ENCODE results near the gene TMEM138. TPM values are rescaled to one million over a fixed set of nuclear protein-coding genes. Genes with fewer than 3 reads are reported as not detected.
A peak's percentile ranks its signal among the peaks of the same experiment; 100 is the strongest.

The TMEM138 gene
- total RNA-seq, 1 donor from 2014 or later, result 38.8 TPM

DNA sequence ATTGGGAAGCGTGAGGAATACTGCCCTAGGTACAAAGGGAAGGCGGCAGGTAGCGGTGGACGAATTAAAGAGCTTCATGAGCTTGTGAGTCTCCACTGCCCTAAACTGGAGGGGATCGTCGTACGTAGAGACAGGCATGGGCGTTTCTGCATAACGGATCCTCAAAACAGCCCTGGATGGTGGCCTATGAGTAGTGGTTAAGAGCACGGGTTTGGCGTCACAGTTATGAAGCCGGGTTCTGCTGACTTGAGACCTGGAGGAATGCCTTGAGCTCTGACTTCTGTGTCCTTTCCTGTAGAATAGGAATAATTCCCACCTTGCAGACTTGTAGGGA, 335 bp downstream of the TMEM138 start:
- Histone ChIP-seq H3K4me3 (ENCODE audit: low read depth, low read length) (peak overlapping the region; percentile 59), H3K27me3 (ENCODE audit: control insufficient read depth, insufficient read depth, low read length) (no peaks in the 10 kb centered on the region), H3K36me3 (ENCODE audit: control insufficient read depth, insufficient read depth, low read length) (no peaks in the 10 kb centered on the region)
- TF ChIP-seq, protein P1, sequence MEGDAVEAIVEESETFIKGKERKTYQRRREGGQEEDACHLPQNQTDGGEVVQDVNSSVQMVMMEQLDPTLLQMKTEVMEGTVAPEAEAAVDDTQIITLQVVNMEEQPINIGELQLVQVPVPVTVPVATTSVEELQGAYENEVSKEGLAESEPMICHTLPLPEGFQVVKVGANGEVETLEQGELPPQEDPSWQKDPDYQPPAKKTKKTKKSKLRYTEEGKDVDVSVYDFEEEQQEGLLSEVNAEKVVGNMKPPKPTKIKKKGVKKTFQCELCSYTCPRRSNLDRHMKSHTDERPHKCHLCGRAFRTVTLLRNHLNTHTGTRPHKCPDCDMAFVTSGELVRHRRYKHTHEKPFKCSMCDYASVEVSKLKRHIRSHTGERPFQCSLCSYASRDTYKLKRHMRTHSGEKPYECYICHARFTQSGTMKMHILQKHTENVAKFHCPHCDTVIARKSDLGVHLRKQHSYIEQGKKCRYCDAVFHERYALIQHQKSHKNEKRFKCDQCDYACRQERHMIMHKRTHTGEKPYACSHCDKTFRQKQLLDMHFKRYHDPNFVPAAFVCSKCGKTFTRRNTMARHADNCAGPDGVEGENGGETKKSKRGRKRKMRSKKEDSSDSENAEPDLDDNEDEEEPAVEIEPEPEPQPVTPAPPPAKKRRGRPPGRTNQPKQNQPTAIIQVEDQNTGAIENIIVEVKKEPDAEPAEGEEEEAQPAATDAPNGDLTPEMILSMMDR (IDR thresholded peaks at IDR 0.05; ENCODE audit: insufficient read depth, low read length, poor library complexity, severe bottlenecking), result no peak
- DNase-seq (ENCODE audit: low read depth), result no peak

DNA sequence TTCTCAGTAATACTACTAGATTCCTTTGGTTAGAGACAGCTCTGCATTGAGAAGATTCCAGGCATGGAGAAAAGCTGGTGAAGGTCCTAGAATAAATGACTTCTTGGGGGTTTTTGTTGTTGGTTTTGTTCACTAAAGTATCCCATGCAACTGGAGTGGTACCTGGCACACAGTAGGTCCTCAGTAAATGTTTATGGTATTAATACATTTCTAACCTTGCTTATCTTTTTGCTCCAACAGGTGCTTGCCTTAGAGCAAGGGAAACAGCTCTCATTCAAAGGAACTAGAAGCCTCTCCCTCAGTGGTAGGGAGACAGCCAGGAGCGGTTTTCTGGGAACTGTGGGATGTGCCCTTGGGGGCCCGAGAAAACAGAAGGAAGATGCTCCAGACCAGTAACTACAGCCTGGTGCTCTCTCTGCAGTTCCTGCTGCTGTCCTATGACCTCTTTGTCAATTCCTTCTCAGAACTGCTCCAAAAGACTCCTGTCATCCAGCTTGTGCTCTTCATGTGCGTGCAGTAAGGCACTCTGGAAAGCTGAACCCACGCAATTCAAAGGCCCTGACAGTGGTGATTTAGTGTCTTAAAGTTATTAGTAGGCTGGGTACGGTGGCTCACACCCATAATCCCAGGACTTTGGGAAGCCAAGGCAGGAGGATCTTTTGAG, 2.0 kb downstream of the TMEM138 start:
- no peaks in the 10 kb centered on the region for H3K36me3 ChIP-seq (ENCODE audit: control insufficient read depth, insufficient read depth, low read length)
- no peaks in the 10 kb centered on the region for H3K27me3 ChIP-seq (ENCODE audit: control insufficient read depth, insufficient read depth, low read length)
- DNase-seq (ENCODE audit: low read depth), result no peak
- TF ChIP-seq, protein P1 (IDR thresholded peaks at IDR 0.05; ENCODE audit: insufficient read depth, low read length, poor library complexity, severe bottlenecking), result no peak
- no peak overlapping the region for H3K4me3 ChIP-seq (ENCODE audit: low read depth, low read length)

GRCh38 chr11:61367406-61367805, 5.2 kb downstream of the TMEM138 start:
- Histone ChIP-seq H3K27me3 (ENCODE audit: control insufficient read depth, insufficient read depth, low read length) (no peaks in the 10 kb centered on the region), H3K36me3 (ENCODE audit: control insufficient read depth, insufficient read depth, low read length) (no peaks in the 10 kb centered on the region), H3K4me3 (ENCODE audit: low read depth, low read length) (no peak overlapping the region)
- DNase-seq (ENCODE audit: low read depth), result no peak
- TF ChIP-seq, protein P1 (IDR thresholded peaks at IDR 0.05; ENCODE audit: insufficient read depth, low read length, poor library complexity, severe bottlenecking), result no peak

GRCh38 chr11:61368646-61369045, 6.5 kb downstream of the TMEM138 start:
- Histone ChIP-seq H3K4me3 (ENCODE audit: low read depth, low read length) (no peak overlapping the region), H3K36me3 (ENCODE audit: control insufficient read depth, insufficient read depth, low read length) (no peaks in the 10 kb centered on the region), H3K27me3 (ENCODE audit: control insufficient read depth, insufficient read depth, low read length) (no peaks in the 10 kb centered on the region)
- TF ChIP-seq, protein P1 (IDR thresholded peaks at IDR 0.05; ENCODE audit: insufficient read depth, low read length, poor library complexity, severe bottlenecking), result no peak
- no peak for DNase-seq (ENCODE audit: low read depth)

DNA sequence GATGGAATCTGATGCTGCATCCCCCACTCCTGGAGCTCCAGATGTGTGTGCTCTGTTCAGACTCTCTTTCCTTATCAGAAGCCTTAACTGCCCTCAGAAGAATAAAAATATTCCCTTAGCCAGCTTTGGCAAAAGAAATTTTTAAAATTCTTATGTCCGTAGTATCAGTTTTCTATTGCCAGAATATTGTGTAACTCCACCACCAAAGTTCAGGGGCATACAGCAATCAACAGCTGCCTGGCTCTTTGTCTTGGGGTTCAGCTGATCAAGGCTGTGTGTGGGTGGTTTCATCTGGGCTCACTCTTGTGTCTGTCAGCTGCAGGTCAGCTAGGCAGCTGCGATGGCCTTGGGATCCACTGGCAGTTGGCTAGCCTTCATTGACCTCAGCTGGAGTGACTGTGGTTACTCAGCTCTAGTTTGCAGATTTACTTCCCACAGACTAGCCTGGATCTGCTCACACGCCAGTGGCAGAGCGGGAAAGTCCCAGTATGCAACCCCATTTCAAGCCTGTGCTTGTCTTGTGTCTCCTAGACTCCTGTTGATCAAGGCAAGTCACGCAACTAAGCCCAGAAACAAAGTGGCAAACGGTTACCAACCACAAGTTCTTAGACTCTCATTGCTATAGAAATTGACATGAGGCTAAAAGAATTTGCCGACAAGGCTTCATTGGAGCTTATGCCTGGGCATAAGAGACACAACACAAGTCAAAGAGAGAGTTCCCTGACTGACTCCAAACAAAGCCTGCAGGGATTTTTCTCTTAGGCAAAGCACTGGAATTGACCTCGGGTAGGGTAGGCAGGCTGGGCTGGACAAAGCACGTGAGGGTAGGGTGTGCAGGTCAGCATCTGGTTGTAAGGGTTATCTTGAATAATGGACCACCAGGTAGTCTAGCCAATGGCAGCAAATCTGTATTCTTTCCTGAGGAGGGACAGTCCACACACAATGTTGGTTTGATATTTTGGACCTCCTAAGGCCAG, 7.5 kb downstream of the TMEM138 start:
- no peak for DNase-seq (ENCODE audit: low read depth)
- H3K36me3 ChIP-seq (ENCODE audit: control insufficient read depth, insufficient read depth, low read length), result no peaks in the 10 kb centered on the region
- TF ChIP-seq, protein P1 (IDR thresholded peaks at IDR 0.05; ENCODE audit: insufficient read depth, low read length, poor library complexity, severe bottlenecking), result no peak

More for the DNA sequence above, 7.5 kb downstream of the TMEM138 start:
- Histone ChIP-seq H3K27me3 (ENCODE audit: control insufficient read depth, insufficient read depth, low read length) (no peaks in the 10 kb centered on the region), H3K4me3 (ENCODE audit: low read depth, low read length) (no peak overlapping the region)
